Adrenal gland (tissue), 12 donors: ENCODE data around the gene CACNG7. TPM values are rescaled to one million over a fixed set of nuclear protein-coding genes. Genes with fewer than 3 reads are reported as not detected.
A peak's percentile ranks its signal among the peaks of the same experiment; 100 is the strongest.

ENCODE experiments used
- DNase-seq, 7 donors: peaks; one replicate each; pipeline ENCODE4 v3.0.0-alpha.2; 2019 to 2020
- H3K27ac ChIP-seq, 5 donors: fragments of 200-600 bp; sonication (generic) in 4 of 5; 1 replicate in 3 of 5; 2 replicates in 2 of 5; pipeline versions ENCODE4 v1.5.1 to v1.8.0; 2016 to 2020; ENCODE audit warnings: mild to moderate bottlenecking in 1 of 5
- H3K27me3 ChIP-seq: fragments of 200-600 bp; 2 replicates; pipeline ENCODE4 v1.8.0; 2021
- H3K36me3 ChIP-seq, 2 donors: fragments of 200-600 bp; replicated peaks in 1 of 2; 1 replicate in 1 of 2; 2 replicates in 1 of 2; pipeline versions ENCODE4 v1.5.1 to v1.8.0; 2018 to 2022
- H3K4me1 ChIP-seq, 2 donors: fragments of 200-600 bp; replicated peaks in 1 of 2; 1 replicate in 1 of 2; 2 replicates in 1 of 2; pipeline versions ENCODE4 v1.5.1 to v1.8.0; 2018 to 2021
- H3K4me3 ChIP-seq, 4 donors: fragments of 200-600 bp; sonication (generic) in 3 of 4; one replicate each; pipeline ENCODE4 v1.5.1; 2016 to 2018
- H3K9me3 ChIP-seq, 3 donors: fragments of 200-600 bp; sonication (generic) in 1 of 3; replicated peaks in 1 of 3; 1 replicate in 2 of 3; 2 replicates in 1 of 3; pipeline versions ENCODE4 v1.5.1 to v1.8.0; 2016 to 2021
- CTCF ChIP-seq, 6 experiments: fragments of 450-650 bp in 4 of 6; fragments of 200-600 bp in 2 of 6; sonication (generic) in 1 of 6; IDR thresholded peaks; 1 replicate in 5 of 6; 2 replicates in 1 of 6; pipeline versions ENCODE4 v1.5.1 to v1.8.0; 2016 to 2021; ENCODE audit warnings: antibody characterized with exemption in 6 of 6, mild to moderate bottlenecking in 2 of 6, moderate library complexity in 1 of 6
- POLR2A ChIP-seq, 2 donors: fragments of 450-650 bp; IDR thresholded peaks; one replicate each; pipeline ENCODE4 v1.6.1; 2017; ENCODE audit warnings: antibody characterized with exemption in 2 of 2, mild to moderate bottlenecking in 2 of 2, moderate library complexity in 1 of 2
- WGBS, 4 donors: extraction: QIAGEN DNeasy Blood & Tissue Kit in 2 of 4; methylation state at CpG; one replicate each; pipeline versions ENCODE4 v1.1.5 to v1.1.7; 2013 to 2017; 5-methylcytosine and 5-hydroxymethylcytosine counted together
- intact Hi-C, 2 donors: fragments of 100-400 bp; cut with DNase I; formaldehyde crosslinking; loops; one replicate each; pipeline versions ENCODE4 v1.14.1 to v1.15.0; 2022 to 2023
- polyA plus RNA-seq, 3 donors: library from polyadenylated mRNA; stranded (reverse); fragments of 200-250 nt in 2 of 3; fragments of 350-450 nt in 1 of 3; fragmentation: Illumina TruSeq in 1 of 3; extraction: RNeasy Lipid Tissue Mini Kit (QIAGEN cat#74804) in 1 of 3; gene quantifications; one replicate each; pipeline ENCODE4 v1.2.3, GENCODE V29; 2013 to 2014
- total RNA-seq, 9 donors: library from RNA; depleted of rRNA in 4 of 9; stranded (reverse); fragments of >200 nt in 4 of 9; fragments of 120-200 nt in 1 of 9; fragmentation: NEBNext Ultra II Directional in 1 of 9; extraction: Animal tissue kit (Norgen Biotek cat#: 25700) in 1 of 9; gene quantifications; one replicate each; pipeline versions ENCODE4 v1.1.0 to v1.2.4, GENCODE V29; 2013 to 2023
- donor health status: healthy with polysubstance abuse.
- donor health status: Bipolar disorder and iron deficiency.
- donor health status: DM: yes; HTN: yes; CAD: no.
- donor health status: DM: no; HTN: no; CAD: no.
- donor health status: DM: no; HTN: no; CAD: no.
- donor health status: DM: yes; HTN: yes; CAD: no.

The CACNG7 gene
- total and polyA plus RNA-seq, 12 donors = 0.09 to 1.4 (median 0.13) TPM; not detected in 7

DNA sequence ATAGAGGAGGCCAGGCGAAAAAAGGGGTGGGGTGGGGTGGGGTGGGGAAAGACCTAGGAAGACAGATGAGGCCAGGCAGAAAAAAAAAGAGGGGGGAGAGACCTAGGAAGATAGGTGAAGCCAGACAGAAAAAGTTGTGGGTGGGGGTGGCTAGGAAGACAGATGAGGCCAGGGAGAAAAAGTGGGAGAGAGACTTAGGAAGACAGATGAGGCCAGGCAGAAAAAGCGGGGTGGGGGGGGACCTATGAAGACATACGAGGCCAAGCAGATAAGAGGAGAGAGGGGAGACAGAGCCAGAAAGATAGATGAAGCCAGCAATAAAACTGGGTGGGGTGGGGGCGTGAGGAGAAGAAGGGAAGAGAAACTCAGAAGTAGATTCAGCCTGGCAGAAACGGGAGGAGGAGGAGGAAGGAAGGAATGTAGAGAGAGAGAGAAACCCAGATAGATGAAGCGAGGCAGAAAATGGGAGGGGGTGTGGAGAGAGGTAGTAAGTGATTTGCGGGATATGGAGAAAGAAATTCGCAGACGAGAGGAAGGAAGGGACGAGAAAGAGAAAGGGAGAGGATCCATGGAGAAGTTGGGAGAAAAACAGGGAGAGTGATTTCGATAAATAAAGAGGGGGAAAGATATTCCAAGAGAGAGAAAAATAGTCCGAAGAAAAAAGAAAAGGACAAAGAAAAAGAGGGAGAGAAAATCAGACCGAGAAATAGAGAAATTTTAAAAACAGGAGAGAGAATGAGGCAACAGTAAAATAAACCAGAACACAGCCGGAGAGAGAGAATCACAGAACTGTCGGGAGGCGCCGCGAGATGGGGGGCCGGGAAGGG is 70.1 kb downstream of the CACNG7 start:
- Histone ChIP-seq H3K27me3 (peaks cover 68% of the 10 kb centered on the region), H3K36me3 (no peaks in the 10 kb centered on the region), H3K9me3 (no peaks in the 10 kb centered on the region), H3K27ac (no peak overlapping the region), H3K4me3 (no peak overlapping the region), H3K4me1 (no peaks in the 10 kb centered on the region)
- intact Hi-C loops = no loop called here
- 4 to 5% (median 5%) methylated on average over 19 of the region's 19 CpGs for WGBS, 4 donors
- DNase-seq = no peak
- TF ChIP-seq POLR2A (IDR thresholded peaks at IDR 0.05) = no peak
- no peak for TF ChIP-seq CTCF (IDR thresholded peaks at IDR 0.05)

DNA sequence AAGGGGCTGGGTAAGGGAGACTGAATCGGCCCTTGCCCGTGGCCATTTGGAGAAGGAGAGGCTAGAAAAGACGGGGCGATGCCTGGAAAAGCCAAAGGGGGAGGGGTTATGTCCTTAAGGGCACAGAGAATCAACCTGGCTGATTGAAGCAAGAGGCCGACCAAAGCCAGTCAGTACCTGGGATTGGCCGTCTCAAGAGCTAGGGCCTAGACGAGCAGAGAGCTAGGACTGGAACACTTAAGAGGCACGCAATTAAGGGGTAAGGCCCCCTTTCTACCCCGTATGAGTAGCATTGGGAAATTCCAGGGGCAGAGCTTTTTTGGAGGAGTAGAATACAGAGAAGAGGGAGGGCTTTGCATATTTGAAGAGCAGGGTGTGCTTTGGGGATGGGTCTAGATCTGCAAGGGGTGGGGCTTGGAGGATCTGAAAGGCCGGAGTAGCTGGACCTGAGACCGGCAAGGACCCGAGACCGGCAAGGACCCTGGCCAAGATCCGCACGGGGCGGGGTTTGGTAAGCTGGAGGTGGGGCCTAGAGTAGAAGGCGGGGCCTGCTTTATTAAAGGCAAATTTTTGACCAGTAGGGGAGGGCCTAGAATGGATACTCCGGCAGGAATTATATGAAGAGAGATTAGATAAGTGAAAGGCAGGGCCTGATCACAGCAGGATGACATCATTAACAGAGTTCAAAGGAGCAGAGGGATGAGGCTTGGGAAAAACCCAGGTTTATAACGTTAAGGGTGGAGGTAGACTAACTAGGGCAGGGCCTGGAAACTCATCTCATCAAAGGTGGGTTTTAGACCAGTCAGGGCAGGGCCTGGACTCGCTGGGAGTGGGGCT is 71.7 kb downstream of the CACNG7 start:
- WGBS, 4 donors = 26 to 31% (median 29%) methylated on average over 19 to 20 of the region's 20 CpGs
- intact Hi-C loops = no loop called here

DNA sequence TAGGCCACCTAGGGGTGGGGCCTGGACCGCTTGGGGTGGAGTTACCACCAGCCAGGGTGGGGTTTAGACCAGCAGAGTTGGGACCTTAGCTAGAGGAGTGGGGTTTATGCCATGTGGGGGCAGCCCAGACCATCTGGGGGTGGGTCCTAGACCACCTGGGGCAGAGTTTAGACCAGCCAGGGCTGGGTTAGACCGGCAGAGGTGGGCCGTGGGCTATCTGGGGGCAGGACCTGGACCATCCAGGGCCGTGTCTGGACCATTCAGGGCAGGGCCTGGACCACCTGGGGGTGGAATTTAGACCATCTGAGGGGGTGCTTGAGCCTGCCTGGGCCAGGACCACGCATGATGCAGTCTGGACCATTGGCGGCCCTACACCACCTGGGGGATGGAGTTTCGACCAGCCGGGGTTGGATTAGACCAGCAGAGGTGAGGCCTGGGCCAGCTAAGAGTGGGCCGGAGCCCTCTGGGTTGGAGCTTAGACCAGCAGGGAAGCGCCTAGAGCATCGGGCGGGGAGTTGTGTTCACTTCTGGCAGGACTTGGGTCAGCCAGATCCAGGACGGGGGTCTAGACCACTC is 72.4 kb downstream of the CACNG7 start:
- intact Hi-C loops = no loop called here
- peak overlapping the region in 1 of 4 donors; percentile 20 for H3K4me3 ChIP-seq
- H3K4me1 ChIP-seq = no peaks in the 10 kb centered on the region
- TF ChIP-seq POLR2A (IDR thresholded peaks at IDR 0.05) (no peak), CTCF (IDR thresholded peaks at IDR 0.05) (no peak)
- H3K9me3 ChIP-seq = no peaks in the 10 kb centered on the region
- peaks cover 63% of the 10 kb centered on the region for H3K27me3 ChIP-seq
- no peak overlapping the region for H3K27ac ChIP-seq
- 63 to 100% (median 71%) methylated on average over 1 to 13 of the region's 13 CpGs for WGBS, 4 donors
- DNase-seq = no peak
- no peaks in the 10 kb centered on the region for H3K36me3 ChIP-seq

More for the DNA sequence above, 71.7 kb downstream of the CACNG7 start:
- Histone ChIP-seq H3K9me3 (no peaks in the 10 kb centered on the region), H3K27me3 (peaks cover 68% of the 10 kb centered on the region), H3K27ac (no peak overlapping the region), H3K4me3 (peak overlapping the region in 1 of 4 donors; percentile 26), H3K4me1 (no peaks in the 10 kb centered on the region), H3K36me3 (no peaks in the 10 kb centered on the region)
- DNase-seq = no peak
- TF ChIP-seq POLR2A (IDR thresholded peaks at IDR 0.05) (no peak), CTCF (IDR thresholded peaks at IDR 0.05) (no peak)

- peak overlapping the region in 1 of 4 donors; percentile 20 for H3K4me3 ChIP-seq
- no peak overlapping the region for H3K27ac ChIP-seq
- intact Hi-C loops = no loop called here
- WGBS, 4 donors = 2 to 3% (median 3%) methylated on average over 6 to 62 of the region's 62 CpGs; no CpG with 5 or more reads in 1 of the 4 donors
- no peak for TF ChIP-seq CTCF (IDR thresholded peaks at IDR 0.05)
- no peak for TF ChIP-seq POLR2A (IDR thresholded peaks at IDR 0.05)
- H3K4me1 ChIP-seq = no peaks in the 10 kb centered on the region
- H3K9me3 ChIP-seq = no peaks in the 10 kb centered on the region
- DNase-seq = no peak
- H3K36me3 ChIP-seq = no peaks in the 10 kb centered on the region
- H3K27me3 ChIP-seq = peaks cover 57% of the 10 kb centered on the region
Observed at GRCh38 chr19:53982001-53982451, 72.9 kb downstream of the CACNG7 start.
